ENCODE data around the gene FCRL6. TPM values are rescaled to one million over a fixed set of nuclear protein-coding genes. Genes with fewer than 3 reads are reported as not detected.
A peak's percentile ranks its signal among the peaks of the same experiment; 100 is the strongest.

FCRL6 gene
- total RNA-seq, 4 donors from 2014 or later, result 0.62 to 1.9 (median 0.94) TPM; not detected in 1

DNA sequence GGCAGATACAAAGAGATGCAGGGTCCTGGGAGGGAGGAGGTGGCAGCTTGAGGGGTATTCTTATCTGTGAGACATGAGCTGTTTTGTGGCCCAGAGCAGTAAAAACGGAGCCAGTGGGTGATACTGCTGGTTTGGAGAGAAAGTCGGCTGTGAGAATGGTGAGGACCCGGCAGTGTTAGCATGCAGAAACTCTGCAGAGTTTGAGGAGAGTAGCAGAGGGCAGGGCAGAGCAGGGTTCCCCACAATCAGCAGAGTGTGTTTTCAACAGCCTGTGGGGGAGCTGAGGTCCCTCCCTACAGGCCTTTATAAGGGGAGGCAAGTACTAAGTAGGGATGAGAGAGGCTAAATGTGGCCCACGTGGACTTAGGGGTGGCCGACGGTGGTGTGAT, 24.9 kb downstream of the FCRL6 start:
- H3K27me3 ChIP-seq, result peaks cover 26% of the 10 kb centered on the region
- no peak overlapping the region for H3K27ac ChIP-seq
- WGBS, 2 donors (ENCODE audit: low coverage in 1 of 2), result 75 to 94% methylated on average over 3 to 4 of the region's 6 CpGs
- no peaks in the 10 kb centered on the region for H3K4me1 ChIP-seq
- no peak overlapping the region for H3K4me3 ChIP-seq
- TF ChIP-seq, protein P1, sequence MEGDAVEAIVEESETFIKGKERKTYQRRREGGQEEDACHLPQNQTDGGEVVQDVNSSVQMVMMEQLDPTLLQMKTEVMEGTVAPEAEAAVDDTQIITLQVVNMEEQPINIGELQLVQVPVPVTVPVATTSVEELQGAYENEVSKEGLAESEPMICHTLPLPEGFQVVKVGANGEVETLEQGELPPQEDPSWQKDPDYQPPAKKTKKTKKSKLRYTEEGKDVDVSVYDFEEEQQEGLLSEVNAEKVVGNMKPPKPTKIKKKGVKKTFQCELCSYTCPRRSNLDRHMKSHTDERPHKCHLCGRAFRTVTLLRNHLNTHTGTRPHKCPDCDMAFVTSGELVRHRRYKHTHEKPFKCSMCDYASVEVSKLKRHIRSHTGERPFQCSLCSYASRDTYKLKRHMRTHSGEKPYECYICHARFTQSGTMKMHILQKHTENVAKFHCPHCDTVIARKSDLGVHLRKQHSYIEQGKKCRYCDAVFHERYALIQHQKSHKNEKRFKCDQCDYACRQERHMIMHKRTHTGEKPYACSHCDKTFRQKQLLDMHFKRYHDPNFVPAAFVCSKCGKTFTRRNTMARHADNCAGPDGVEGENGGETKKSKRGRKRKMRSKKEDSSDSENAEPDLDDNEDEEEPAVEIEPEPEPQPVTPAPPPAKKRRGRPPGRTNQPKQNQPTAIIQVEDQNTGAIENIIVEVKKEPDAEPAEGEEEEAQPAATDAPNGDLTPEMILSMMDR (IDR thresholded peaks at IDR 0.05), result no peak
- TF ChIP-seq POLR2AphosphoS5 (IDR thresholded peaks at IDR 0.05) (no peak), EP300 (IDR thresholded peaks at IDR 0.05) (no peak), POLR2A (IDR thresholded peaks at IDR 0.05) (no peak)
- no peaks in the 10 kb centered on the region for H3K36me3 ChIP-seq
- no peaks in the 10 kb centered on the region for H3K9me3 ChIP-seq
- no peak for ATAC-seq

DNA sequence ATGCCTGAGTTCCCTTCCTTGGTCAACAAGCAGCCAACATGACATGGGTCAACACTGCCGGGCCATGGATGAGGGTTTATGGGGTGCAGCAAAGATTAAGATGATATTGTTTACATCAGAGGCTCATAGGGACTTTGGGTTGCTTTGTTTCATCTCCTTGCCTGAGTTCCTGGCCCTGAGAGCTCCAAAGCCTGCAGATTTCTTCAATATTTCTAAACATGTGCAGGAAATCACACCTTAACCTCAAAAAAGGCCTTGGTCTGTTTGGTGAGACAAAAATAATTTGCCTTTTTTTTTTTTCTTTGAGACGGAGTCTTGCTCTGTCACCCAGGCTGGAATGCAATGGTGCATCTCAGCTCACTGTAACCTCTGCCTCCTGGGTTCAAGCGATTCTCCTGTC, 25.4 kb downstream of the FCRL6 start:
- no peaks in the 10 kb centered on the region for H3K9me3 ChIP-seq
- no peaks in the 10 kb centered on the region for H3K4me1 ChIP-seq
- 60 to 93% methylated on average over 1 to 2 of the region's 3 CpGs for WGBS, 2 donors (ENCODE audit: low coverage in 1 of 2)
- no peaks in the 10 kb centered on the region for H3K36me3 ChIP-seq
- peaks cover 25% of the 10 kb centered on the region for H3K27me3 ChIP-seq
- H3K4me3 ChIP-seq, result no peak overlapping the region
- no peak for ATAC-seq
- no peak overlapping the region for H3K27ac ChIP-seq
- TF ChIP-seq, protein P1 (IDR thresholded peaks at IDR 0.05), result no peak
- TF ChIP-seq EP300 (IDR thresholded peaks at IDR 0.05) (no peak), POLR2A (IDR thresholded peaks at IDR 0.05) (no peak), POLR2AphosphoS5 (IDR thresholded peaks at IDR 0.05) (no peak)

DNA sequence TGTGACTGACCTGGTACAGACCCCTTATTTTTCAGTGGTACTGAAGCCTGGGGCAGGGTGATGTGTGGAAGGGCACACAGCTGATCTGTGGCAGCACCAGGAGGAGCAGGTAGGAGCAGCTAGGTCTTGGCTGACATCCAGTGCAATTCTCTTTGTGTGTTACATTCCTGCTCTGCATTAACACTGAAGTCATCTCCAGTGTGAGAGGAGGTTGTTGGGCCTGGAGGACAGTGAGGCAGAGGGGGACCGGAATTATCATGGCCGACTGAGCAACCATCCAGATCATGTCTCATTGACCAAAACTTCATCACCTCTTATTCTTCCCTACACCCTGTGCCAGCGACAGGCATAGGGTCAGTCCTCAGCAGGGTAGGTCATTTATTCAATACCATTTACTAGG, 26.0 kb downstream of the FCRL6 start:
- H3K27me3 ChIP-seq, result peaks cover 18% of the 10 kb centered on the region
- no peak for ATAC-seq
- H3K36me3 ChIP-seq, result no peaks in the 10 kb centered on the region
- no peak overlapping the region for H3K4me3 ChIP-seq
- TF ChIP-seq, protein P1 (IDR thresholded peaks at IDR 0.05), result no peak
- TF ChIP-seq POLR2A (IDR thresholded peaks at IDR 0.05), result no peak
- no peak for TF ChIP-seq EP300 (IDR thresholded peaks at IDR 0.05)
- TF ChIP-seq POLR2AphosphoS5 (IDR thresholded peaks at IDR 0.05), result no peak
- H3K4me1 ChIP-seq, result no peaks in the 10 kb centered on the region
- no peak overlapping the region for H3K27ac ChIP-seq
- 0 to 100% methylated on average over 1 of the region's 3 CpGs for WGBS, 2 donors (ENCODE audit: low coverage in 1 of 2)
- no peaks in the 10 kb centered on the region for H3K9me3 ChIP-seq

DNA sequence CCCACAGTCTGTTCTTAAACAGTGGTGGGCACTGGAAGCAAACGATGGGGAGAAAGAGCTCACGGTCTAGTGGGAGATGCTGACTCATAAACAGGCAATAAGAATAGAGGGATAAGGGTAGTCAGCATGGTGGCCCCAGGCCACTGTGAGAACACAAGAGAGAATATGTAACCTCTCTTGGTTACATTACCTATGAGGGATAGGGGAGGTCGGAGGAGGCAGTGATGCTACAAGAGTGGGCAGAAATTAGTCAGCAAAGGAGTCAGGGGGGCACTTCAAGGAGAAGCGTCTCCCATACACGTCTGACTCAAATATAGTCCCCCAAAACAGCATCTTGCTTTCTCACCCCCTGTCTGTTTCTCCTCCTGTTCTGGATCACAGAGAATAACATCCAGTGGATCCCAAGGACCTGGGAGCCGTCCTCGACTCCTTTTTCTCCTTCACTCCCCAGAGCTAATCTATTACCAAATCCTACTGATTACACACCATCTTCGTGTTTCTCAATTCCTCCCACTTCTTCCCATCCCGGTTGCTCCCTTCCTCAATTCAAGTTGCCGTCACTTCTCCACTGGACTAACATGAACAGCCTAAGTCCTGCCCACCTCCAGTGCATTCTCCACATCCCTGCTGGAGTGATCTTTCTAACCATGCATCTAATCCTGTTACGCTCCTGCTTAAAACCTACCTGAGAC, 26.6 kb downstream of the FCRL6 start:
- WGBS, 2 donors (ENCODE audit: low coverage in 1 of 2), result 80 to 85% methylated on average over 8 to 10 of the region's 11 CpGs
- ATAC-seq, result no peak
- TF ChIP-seq, protein P1 (IDR thresholded peaks at IDR 0.05), result no peak
- no peak for TF ChIP-seq EP300 (IDR thresholded peaks at IDR 0.05)
- TF ChIP-seq POLR2AphosphoS5 (IDR thresholded peaks at IDR 0.05), result no peak
- TF ChIP-seq POLR2A (IDR thresholded peaks at IDR 0.05), result no peak

DNA sequence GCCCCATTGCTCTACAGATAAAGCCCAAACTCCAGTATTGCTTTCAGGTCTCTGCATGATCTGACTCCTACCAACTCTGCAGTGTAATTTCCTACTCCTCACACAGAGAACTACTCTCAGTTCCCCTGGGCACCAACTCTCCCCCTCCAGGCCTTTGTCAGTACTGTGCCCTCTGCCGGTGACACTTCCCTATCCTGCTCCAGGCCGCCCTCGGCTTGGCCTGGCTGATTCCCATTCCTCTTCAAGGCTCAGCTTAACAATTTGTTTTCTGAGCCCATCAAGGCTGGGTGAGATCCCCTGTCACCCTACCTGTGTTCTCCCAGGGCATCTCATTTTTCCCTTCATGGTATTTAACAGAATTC, 27.1 kb downstream of the FCRL6 start:
- no peak overlapping the region for H3K4me3 ChIP-seq
- no peaks in the 10 kb centered on the region for H3K4me1 ChIP-seq
- H3K27me3 ChIP-seq, result peaks cover 8% of the 10 kb centered on the region
- 44 to 67% methylated on average over 3 of the region's 3 CpGs for WGBS, 2 donors (ENCODE audit: low coverage in 1 of 2)
- ATAC-seq, result peak; percentile 66
- no peak overlapping the region for H3K27ac ChIP-seq
- TF ChIP-seq POLR2A (IDR thresholded peaks at IDR 0.05) (no peak), POLR2AphosphoS5 (IDR thresholded peaks at IDR 0.05) (no peak), EP300 (IDR thresholded peaks at IDR 0.05) (no peak)
- TF ChIP-seq, protein P1 (IDR thresholded peaks at IDR 0.05), result peak in 3 of 4 experiments; percentile 19 to 51 (median 31)
- H3K36me3 ChIP-seq, result no peaks in the 10 kb centered on the region
- H3K9me3 ChIP-seq, result no peaks in the 10 kb centered on the region

More for the DNA sequence above, 26.6 kb downstream of the FCRL6 start:
- H3K36me3 ChIP-seq, result no peaks in the 10 kb centered on the region
- H3K27ac ChIP-seq, result no peak overlapping the region
- no peaks in the 10 kb centered on the region for H3K9me3 ChIP-seq
- no peak overlapping the region for H3K4me3 ChIP-seq
- no peaks in the 10 kb centered on the region for H3K4me1 ChIP-seq
- H3K27me3 ChIP-seq, result peaks cover 13% of the 10 kb centered on the region
